LNCaP clone FGC (cell line): Measurements from ENCODE around the gene PXT1.

Experiments
- DNase-seq: peaks from one replicate; pipeline ENCODE4 v3.0.0-alpha.2; 2011; ENCODE audit warnings: low read depth
- H3K4me3 ChIP-seq: 2 replicates; pipeline ENCODE4 v1.5.1; 2011; ENCODE audit warnings: mild to moderate bottlenecking, low read depth, low read length, control low read depth
- CTCF ChIP-seq: IDR thresholded peaks from 2 replicates; pipeline ENCODE4 v1.5.1; 2012; ENCODE audit warnings: mild to moderate bottlenecking; ENCODE audit not compliant: control insufficient read depth, insufficient read depth; ENCODE audit errors: extremely low read depth

Gene PXT1

GRCh38 chr6:36479256-36479655 lies 36.6 kb upstream of the PXT1 start:
- no peak for DNase-seq
- no peak overlapping the region for H3K4me3 ChIP-seq
- TF ChIP-seq CTCF = no peak

- no peak overlapping the region for H3K4me3 ChIP-seq
- DNase-seq = no peak
- TF ChIP-seq CTCF = no peak
Observed at GRCh38 chr6:36478051-36478526, 35.4 kb upstream of the PXT1 start.

GRCh38 chr6:36469946-36470345 lies 27.3 kb upstream of the PXT1 start:
- DNase-seq = no peak
- no peak overlapping the region for H3K4me3 ChIP-seq
- no peak for TF ChIP-seq CTCF

GRCh38 chr6:36469148-36469661 lies 26.6 kb upstream of the PXT1 start:
- no peak overlapping the region for H3K4me3 ChIP-seq
- no peak for TF ChIP-seq CTCF
- DNase-seq = no peak

GRCh38 chr6:36467625-36468024 lies 25.0 kb upstream of the PXT1 start:
- H3K4me3 ChIP-seq = no peak overlapping the region
- TF ChIP-seq CTCF = no peak
- no peak for DNase-seq

GRCh38 chr6:36464233-36464632 lies 21.6 kb upstream of the PXT1 start:
- DNase-seq = no peak
- TF ChIP-seq CTCF = no peak
- H3K4me3 ChIP-seq = no peak overlapping the region

GRCh38 chr6:36463676-36464075 lies 21.0 kb upstream of the PXT1 start:
- no peak for DNase-seq
- TF ChIP-seq CTCF = no peak
- no peak overlapping the region for H3K4me3 ChIP-seq
